ENCODE results near the gene CCHCR1. TPM values are rescaled to one million over a fixed set of nuclear protein-coding genes. Genes with fewer than 3 reads are reported as not detected.
"Not testable (repeated sequence)": the region's sequence is repeated elsewhere in the genome, so short reads cannot be mapped to it uniquely, and the experiment has no call there.

Gene CCHCR1
- total and polyA plus RNA-seq, 9 donors, result 11.2 to 31.5 (median 23.6) TPM

- Histone ChIP-seq H3K4me3 (no peak overlapping the region), H3K36me3 (no peaks in the 10 kb centered on the region), H3K27ac (no peak overlapping the region), H3K27me3 (no peaks in the 10 kb centered on the region), H3K4me1 (ENCODE audit: insufficient read depth) (no peaks in the 10 kb centered on the region), H3K9me3 (no peaks in the 10 kb centered on the region)
- intact Hi-C loops (cut with DNase I), result no loop called here
- TF ChIP-seq, protein P1, sequence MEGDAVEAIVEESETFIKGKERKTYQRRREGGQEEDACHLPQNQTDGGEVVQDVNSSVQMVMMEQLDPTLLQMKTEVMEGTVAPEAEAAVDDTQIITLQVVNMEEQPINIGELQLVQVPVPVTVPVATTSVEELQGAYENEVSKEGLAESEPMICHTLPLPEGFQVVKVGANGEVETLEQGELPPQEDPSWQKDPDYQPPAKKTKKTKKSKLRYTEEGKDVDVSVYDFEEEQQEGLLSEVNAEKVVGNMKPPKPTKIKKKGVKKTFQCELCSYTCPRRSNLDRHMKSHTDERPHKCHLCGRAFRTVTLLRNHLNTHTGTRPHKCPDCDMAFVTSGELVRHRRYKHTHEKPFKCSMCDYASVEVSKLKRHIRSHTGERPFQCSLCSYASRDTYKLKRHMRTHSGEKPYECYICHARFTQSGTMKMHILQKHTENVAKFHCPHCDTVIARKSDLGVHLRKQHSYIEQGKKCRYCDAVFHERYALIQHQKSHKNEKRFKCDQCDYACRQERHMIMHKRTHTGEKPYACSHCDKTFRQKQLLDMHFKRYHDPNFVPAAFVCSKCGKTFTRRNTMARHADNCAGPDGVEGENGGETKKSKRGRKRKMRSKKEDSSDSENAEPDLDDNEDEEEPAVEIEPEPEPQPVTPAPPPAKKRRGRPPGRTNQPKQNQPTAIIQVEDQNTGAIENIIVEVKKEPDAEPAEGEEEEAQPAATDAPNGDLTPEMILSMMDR (IDR thresholded peaks at IDR 0.05), result no peak
- TF ChIP-seq POLR2A (IDR thresholded peaks at IDR 0.05) (no peak), EP300 (IDR thresholded peaks at IDR 0.05) (no peak)
- DNase-seq, result no peak
- 84 to 90% (median 87%) methylated on average over 10 of the region's 10 CpGs for WGBS, 3 donors
Measured at GRCh38 chr6:31170987-31171671, 13.5 kb upstream of the CCHCR1 start.

- Histone ChIP-seq H3K36me3 (no peaks in the 10 kb centered on the region), H3K9me3 (no peaks in the 10 kb centered on the region), H3K4me3 (no peak within 1 kb of the TSS), H3K27ac (no peak within 1 kb of the TSS), H3K27me3 (no peaks in the 10 kb centered on the region), H3K4me1 (ENCODE audit: insufficient read depth) (no peaks in the 10 kb centered on the region)
- WGBS, 3 donors, result 45 to 51% (median 50%) methylated on average over 9 of the region's 9 CpGs
- no peak for DNase-seq
- intact Hi-C loops (cut with DNase I), result no loop called here
- TF ChIP-seq EP300 (IDR thresholded peaks at IDR 0.05), result no peak
- no peak for TF ChIP-seq POLR2A (IDR thresholded peaks at IDR 0.05)
- TF ChIP-seq, protein P1 (IDR thresholded peaks at IDR 0.05), result no peak
Measured at GRCh38 chr6:31170600-31170881, 12.9 kb upstream of the CCHCR1 start, which contains the start of gene POU5F1. Gene POU5F1, minus strand, starts transcription at chr6:31170682. Its CDS starts 62 bp downstream, at chr6:31170620.

DNA sequence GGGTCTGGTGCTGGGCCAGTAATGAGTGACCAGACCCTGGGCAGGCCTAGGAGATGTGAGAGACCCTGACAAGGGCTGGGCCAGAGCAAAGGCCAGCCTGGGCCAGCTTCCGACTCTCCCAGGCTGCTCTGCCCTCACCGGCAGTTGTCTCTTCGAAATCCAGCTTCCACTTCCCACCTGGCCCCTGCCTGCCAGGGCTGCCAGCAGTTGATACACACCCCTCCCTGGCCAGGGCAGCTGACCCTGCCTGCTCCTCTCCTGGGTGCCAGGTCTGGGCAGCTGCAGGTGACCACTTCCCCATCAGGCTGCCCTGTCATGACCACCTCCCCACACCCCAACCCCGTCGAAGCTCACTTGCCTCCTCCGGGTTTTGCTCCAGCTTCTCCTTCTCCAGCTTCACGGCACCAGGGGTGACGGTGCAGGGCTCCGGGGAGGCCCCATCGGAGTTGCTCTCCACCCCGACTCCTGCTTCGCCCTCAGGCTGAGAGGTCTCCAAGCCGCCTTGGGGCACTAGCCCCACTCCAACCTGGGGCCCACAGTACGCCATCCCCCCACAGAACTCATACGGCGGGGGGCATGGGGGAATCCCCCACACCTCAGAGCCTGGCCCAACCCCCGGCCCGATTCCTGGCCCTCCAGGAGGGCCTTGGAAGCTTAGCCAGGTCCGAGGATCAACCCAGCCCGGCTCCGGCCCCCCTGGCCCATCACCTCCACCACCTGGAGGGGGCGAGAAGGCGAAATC, 12.4 kb upstream of the CCHCR1 start:
- H3K36me3 ChIP-seq; DNase-seq; H3K9me3 ChIP-seq; H3K27ac ChIP-seq; intact Hi-C loops (cut with DNase I); H3K4me3 ChIP-seq; H3K4me1 ChIP-seq (ENCODE audit: insufficient read depth); H3K27me3 ChIP-seq: not testable (repeated sequence)
- WGBS, 3 donors, result 52 to 55% (median 54%) methylated on average over 17 to 23 of the region's 23 CpGs

- no peaks in the 10 kb centered on the region for H3K36me3 ChIP-seq
- H3K9me3 ChIP-seq, result no peaks in the 10 kb centered on the region
- 69 to 76% (median 75%) methylated on average over 10 of the region's 10 CpGs for WGBS, 3 donors
- H3K27ac ChIP-seq, result no peak overlapping the region
- no peak overlapping the region for H3K4me3 ChIP-seq
- H3K27me3 ChIP-seq, result no peaks in the 10 kb centered on the region
- intact Hi-C loops (cut with DNase I), result no loop called here
- no peaks in the 10 kb centered on the region for H3K4me1 ChIP-seq (ENCODE audit: insufficient read depth)
- TF ChIP-seq, protein P1 (IDR thresholded peaks at IDR 0.05), result no peak
- TF ChIP-seq POLR2A (IDR thresholded peaks at IDR 0.05) (no peak), EP300 (IDR thresholded peaks at IDR 0.05) (no peak)
- no peak for DNase-seq
Measured at GRCh38 chr6:31169123-31169857, 11.7 kb upstream of the CCHCR1 start.
